HG02610 (cell line): Measurements from ENCODE around the gene MUC12.

ENCODE experiments used
- ATAC-seq: cut with Tn5 transposase; IDR thresholded peaks from one replicate; pipeline ENCODE4 v1.9.1; 2021; ENCODE audit warnings: mild to moderate bottlenecking, moderate library complexity; ENCODE audit not compliant: unreplicated experiment

Gene MUC12

DNA sequence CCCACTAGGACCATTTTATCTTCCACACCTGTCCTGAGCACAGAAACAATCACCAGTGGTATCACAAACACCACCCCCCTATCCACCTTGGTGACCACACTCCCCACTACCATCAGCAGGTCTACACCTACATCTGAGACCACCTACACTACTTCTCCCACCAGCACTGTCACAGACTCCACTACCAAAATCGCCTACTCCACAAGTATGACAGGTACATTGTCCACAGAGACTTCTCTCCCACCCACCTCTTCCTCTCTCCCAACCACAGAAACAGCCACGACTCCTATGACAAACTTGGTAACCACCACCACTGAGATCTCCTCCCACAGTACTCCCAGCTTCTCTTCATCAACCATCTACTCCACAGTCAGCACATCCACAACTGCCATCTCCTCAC lies 16.7 kb upstream of the MUC12 start:
- no peak for ATAC-seq

DNA sequence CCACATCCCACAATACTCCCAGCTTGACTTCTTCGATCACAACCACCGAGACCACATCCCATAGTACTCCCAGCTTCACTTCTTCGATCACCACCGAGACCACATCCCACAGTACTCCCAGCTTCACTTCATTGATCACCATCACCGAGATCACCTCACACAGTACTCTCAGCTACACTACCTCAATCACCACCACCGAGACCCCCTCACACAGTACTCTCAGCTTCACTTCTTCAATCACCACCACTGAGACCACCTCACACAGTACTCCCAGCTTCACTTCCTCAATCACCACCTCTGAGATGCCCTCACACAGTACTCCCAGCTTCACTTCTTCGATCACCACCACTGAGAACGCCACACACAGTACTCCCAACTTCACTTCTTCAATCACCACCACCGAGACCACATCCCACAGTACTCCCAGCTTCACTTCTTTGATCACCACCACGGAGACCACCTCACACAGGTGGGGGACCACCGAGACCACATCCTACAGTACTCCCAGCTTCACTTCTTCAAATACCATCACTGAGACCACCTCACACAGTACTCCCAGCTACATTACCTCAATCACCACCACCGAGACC lies 11.4 kb upstream of the MUC12 start:
- no peak for ATAC-seq

DNA sequence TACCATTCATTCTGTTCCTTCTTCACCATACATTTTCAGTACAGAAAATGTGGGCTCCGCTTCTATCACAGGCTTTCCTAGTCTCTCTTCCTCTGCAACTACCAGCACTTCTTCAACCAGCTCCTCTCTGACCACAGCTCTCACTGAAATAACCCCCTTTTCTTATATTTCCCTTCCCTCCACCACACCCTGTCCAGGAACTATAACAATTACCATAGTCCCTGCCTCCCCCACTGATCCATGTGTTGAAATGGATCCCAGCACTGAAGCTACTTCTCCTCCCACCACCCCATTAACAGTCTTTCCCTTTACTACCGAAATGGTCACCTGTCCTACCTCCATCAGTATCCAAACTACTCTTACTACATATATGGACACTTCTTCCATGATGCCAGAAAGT lies 9.5 kb upstream of the MUC12 start:
- ATAC-seq = no peak

DNA sequence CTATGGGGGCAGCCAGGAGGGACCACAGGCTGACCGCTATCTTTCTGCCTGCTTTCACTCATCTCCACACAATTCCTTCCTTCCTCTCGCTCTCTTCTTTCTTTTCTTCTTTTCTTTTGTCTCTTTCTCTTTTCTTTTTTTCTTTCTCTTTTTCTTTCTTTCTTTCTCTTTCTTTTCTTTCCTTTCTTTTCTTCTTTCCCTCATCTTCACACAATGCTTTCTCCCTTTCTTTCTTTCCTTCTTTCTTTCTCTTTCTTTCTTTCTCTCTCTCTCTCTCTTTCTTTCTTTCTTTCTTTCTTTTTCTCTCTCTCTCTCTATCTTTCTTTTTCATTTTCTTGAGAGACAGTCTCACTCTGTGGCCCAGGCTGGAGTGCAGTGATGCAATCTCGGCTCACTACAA lies 6.8 kb upstream of the MUC12 start:
- no peak for ATAC-seq

DNA sequence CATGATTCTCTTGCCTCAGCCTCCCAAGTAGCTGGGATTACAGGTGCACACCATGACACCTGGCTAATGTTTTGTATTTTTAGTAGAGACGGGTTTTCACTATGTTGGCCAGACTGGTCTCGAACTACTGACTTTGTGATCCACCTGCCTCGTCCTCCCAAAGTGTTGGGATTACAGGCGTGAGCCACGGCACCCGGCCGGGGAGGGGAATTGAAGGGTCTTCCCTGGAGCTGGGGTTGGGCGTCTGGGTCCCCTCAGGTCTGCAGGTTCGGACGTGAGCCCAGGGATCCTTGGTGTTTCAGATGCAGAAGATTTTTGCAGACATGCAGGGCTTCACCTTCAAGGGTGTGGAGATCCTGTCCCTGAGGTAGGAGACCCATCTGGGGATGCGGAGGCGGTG lies 6.0 kb upstream of the MUC12 start:
- ATAC-seq = no peak

DNA sequence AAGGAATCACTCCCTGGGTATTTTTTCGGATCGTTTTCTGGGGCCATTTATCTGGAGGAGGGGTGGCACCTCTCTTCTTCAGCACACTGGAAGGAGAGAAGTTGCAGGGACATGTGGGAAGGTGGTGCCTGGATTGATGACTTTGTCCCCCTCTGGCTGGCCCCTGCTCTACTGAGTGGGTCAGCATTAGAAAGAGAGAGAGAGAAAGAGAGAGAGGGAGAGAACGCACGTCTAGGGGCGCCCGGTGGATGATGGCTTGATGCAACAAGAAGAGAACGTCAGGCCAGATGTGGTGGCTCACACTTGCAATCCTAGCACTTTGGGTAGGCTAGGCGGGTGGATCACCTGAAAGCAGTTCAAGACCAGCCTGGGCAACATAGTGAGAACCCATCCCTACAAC lies 5.5 kb upstream of the MUC12 start:
- no peak for ATAC-seq

DNA sequence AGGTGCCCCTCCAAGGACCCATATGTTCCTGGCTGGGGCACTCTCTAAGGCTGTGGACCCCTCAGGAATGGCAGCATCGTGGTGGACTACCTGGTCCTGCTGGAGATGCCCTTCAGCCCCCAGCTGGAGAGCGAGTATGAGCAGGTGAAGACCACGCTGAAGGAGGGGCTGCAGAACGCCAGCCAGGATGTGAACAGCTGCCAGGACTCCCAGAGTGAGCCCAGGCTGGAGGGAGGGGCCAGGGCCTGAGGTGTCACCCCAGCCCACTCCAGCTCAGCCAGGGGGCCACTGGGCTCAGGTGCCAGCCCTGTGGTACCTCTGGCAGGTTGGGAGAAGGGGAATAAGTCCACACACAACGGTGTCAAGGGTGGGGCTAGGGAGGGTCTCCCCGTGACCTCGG lies 4.7 kb upstream of the MUC12 start:
- no peak for ATAC-seq

DNA sequence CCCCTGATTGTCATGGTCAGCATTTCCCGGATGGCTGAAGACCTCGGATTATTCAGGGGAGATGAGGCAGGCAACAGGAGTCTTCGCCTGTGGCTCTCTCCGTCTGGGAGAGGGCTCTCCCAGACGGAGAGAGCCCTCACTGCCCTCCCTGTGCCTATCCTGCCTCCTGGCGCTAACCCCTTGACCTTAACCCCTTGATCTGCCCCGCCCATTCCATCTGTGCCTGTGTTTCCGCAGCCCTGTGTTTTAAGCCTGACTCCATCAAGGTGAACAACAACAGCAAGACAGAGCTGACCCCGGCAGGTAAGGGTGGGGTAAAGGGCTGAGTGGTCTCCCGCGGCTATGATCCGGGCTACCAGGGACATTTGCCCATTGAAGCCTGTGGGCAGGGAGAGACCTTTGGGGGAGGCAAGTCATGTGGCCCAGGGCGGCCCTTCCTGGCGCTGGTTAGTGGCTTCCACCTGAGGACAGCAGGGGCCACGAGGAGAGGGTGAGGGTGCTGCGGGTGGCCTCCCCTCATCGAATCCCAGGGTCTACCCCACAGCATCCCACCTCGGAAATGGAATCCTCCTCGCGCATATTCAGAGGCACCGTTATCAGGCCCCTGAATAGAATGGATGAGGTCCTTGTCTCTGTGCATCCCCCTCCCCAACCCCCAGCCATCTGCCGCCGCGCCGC lies 4.2 kb upstream of the MUC12 start:
- ATAC-seq = no peak

DNA sequence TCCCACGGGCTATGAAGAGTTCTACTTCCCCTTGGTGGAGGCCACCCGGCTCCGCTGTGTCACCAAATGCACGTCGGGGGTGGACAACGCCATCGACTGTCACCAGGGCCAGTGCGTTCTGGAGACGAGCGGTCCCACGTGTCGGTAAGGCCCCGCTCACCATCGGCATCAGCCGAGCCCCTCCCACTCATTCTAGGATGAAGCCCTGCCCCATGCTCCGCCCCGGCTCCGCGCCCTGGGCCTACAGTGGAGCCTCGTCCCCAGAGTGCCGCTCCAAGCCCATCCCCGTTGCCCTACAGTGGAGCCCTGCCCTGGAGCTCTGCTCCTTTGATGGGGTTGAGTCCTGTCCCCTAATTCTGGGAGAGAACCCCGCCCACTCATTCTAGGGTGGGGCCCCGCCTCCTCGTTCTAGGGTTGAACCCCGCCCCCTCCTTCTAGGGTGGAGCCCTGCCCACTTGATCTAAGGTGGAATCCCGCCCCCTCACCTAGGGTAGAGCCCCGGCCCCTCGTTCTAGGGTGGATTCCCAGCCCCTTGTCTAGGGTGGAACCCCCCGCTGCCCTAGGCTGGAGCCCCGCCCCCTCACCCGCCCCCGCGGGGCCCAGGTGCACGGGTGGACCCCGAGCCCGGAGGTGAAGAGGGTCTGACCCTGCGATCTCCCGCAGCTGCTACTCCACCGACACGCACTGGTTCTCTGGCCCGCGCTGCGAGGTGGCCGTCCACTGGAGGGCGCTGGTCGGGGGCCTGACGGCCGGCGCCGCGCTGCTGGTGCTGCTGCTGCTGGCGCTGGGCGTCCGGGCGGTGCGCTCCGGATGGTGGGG lies 3.4 kb upstream of the MUC12 start:
- ATAC-seq = no peak

DNA sequence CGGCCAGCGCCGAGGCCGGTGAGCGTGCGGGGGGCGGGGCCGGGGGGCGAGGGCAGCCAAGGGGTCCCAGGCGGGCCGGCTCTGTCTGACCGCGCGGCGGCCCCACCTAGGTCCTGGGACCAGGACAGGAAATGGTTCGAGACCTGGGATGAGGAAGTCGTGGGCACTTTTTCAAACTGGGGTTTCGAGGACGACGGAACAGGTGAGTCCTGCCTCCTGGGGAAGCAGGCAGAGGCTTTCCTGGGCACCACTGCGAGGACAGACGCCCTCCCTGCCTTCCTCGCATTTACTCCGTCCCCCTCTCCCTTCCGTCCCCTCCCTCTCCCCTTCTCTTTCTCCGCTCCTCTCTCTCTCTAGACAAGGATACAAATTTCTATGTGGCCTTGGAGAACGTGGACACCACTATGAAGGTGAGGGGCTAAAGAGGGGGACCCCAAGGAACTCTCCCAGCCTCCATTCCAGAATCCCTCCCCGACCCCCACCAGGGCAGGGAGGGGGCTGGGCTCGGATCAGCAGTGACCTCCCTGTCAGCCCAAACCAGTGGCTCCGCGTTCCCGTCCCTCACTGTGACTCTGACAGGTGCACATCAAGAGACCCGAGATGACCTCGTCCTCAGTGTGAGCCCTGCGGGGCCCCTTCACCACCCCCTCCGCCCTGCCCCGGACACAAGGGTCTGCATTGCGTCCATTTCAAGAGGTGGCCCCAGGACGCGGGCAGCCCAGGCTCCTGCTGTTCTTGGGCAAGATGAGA lies 2.6 kb upstream of the MUC12 start:
- ATAC-seq = no peak

DNA sequence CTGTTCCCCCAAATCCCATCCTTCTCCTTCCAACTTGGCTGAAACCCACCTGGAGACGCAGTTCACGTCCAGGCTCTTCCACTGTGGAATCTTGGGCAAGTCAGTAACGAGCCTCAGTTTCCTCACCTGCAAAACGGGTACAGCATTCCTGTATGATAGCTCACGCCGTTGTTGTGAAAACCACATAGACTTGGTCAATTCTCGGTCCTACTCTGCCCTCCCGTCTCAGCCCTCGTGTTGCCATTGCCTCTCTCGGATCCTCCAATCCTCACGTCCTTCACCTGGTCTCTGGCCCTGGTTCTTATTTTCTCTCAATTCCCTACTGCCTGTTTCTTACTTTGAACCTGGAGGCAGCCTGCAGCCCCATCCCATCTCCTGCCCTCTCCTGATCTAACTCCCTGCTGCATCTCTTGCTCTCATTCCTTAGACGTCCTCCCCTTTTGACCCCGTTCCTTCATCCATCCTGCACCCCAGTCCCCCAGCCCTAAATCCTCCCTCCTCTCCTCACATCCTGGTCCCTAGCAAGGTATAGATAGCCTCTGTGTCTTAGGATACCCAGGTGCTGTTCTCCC lies 2.0 kb upstream of the MUC12 start:
- ATAC-seq = no peak

DNA sequence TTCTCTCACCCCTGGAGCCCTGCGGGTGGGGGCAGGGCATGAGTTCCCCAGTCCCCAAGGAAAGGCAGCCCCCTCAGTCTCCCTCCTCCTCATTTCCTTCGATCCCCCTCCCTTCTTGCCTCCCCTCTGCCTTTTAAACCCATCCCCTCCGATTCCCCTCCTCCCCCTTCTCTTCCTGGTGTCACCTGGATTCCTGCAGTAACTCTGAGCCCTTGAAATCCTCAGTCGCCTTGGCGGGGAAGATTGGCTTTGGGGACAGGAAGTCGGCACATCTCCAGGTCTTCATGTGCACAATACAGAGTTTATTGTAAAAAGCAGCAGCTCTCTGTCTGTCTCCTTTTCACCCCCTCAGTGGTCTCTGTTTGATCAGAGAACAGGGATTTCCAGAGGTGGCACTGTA lies 1.3 kb upstream of the MUC12 start:
- no peak for ATAC-seq

DNA sequence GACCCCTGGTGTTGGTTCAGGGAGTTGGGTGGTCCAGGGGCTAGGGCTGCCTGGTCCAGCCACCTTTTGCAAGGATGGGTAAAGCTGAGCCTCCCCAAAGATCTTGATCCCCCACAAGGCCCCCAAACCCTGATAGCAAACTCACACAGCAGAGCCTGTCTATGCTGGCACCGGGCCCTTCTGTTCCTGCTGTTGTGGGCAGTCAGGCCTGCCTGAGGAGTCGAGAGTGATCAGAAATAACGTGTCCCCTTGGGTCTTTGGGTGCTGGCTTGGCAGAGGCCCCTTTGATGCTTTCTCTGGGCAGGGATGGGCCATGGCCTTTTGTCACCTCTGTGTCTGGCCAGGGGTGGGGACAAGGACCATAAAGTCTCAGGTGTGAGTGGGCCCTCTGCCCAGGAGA lies 715 bp upstream of the MUC12 start:
- ATAC-seq = no peak

DNA sequence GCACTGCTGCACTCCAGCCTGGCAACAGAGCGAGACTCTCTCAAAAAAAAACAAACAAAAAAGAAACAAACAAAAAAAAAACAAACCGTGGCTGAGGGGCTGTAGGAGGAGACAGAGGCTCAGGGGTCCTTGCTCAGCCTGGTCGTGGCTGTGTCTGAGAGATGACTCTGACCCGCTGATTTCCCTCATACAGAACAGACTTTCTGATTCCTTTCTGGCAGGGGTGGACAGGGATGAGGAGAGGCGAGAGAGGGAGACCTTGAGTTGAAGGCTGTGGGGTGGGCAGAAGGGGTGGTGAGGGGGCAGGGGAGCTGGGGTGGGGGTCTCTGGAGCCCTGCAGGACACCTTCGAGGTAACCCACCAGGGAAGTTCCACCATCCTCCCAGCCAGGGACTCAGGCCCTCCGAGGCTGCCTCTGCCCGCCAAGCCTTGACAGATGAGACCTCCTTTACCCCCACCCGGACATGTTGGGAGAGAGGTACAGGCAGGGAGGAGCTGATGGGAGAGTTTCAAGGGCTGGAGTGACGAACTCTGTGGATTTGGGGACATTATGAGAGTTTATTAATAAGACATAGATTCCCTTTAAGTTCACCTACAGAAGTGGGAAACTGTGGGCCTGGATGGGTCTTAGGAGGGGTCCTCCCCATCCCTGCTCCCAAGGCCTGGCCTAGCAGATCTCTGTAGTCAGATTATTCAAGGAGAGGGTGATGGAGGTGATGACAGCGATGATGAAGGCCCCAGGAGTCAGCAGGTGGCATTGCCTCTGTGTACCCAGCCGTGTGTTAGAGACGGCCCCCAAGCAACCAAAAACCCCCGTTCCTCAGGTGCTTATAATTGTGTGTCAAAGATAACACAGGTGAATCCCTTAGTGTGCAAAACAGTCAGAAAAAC lies 2.0 kb downstream of the MUC12 start:
- no peak for ATAC-seq

DNA sequence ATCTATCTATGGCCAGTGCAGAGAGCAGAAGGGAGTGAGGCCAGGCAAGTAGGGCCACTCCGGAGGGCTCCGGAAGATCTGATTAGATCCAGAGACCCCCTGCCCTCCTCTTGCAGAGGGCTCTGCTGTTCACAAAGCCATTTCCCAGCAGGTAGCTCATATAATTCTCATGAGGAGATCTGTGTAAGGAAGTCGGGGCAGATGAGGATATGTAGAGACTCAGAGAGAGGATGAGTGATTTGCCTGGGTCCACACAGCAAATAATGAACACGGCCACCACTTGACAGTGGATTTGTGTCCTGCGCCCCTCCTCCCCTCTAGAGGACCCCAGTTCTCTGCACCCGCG lies 2.6 kb downstream of the MUC12 start:
- no peak for ATAC-seq

DNA sequence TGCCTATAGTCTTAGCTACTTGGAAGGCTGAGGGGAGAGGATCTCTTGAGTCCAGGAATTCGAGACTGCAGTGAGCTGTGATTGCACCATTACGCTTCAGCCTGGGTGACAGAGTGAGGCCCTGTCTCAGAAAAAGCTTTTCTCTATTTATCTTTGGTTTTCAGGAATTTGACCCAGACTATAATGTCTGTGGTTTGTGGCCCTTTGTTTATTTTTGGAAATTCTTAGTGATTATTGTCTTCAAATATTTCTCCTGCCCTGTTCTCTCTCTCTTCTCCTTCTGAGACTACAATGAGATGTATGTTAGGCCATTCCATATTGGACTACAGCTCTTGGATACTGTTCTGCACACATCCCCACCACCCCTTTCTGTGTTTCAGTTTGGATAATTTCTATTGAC lies 4.7 kb downstream of the MUC12 start:
- ATAC-seq = no peak

DNA sequence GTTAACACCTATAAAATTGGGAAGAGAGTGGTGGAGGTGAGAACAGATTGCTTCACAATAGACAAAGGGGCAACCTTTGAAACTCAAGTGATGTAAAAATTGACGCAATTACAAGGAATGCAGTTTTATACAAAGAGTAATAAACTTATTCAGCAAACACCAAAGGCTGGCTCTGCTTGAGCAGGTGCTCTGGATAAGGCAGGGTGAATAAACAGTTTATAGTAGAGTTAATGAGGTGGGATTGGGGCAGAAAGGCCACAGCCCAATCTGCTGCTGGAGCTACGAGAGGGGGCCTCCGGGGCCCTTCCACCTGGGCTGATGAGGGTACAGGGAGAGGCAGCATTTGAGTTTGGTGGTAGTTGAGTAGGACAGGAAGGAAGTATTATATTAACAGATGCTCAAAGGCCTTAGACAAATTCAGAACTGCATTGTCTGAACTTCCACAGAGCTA lies 6.0 kb downstream of the MUC12 start:
- no peak for ATAC-seq

DNA sequence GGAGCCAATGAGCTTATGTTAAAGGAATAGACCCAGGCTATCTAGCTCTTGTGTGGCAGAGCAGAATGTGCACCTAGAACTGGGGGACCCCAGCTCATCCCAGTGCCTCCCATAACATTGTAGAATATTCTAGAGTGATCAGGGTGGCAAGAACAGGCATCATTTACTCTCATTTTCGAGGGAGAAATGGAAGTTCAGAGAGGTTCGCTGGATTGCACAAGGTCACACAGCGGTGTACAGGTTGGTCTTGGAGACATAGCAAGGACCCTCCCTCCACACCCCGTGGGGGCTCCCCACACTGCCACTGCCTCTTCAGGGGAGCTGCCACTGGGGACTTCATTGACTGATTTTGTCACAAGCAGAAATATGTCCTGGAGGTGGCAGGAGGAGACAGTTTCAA lies 8.9 kb downstream of the MUC12 start:
- ATAC-seq = no peak

DNA sequence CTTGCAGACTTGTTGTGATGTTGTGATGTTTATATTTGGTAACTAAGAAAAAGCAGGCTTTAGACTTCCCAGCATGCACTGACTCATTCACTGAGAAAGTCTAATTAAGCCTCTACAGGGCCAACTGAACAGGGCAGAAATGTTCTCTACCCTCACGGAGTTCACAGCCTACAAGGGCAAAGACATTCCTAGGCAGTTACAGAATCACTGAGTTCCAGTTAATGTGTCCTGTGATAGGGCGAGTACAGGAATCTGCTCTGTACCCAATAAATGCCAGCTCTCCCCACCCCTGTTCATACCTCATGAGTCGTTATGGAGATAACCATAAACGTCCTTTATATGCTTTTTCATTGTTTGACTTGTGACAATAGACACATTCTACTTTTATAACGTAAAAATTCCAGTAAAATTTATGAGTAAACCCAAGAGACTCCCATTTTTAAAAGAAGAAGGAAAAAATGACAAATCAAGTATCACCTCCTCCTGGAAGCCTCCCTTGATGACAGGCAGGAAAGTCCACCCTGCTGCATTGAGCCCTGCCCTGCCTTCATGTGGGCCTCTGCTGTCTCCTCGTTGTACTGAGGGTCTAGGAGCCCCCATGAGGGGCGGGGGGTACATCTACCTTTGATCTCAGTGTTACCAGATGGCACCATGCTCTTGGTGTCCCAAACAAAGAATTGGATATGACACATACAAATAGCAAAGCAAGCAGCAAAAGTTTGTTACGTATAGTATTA lies 14.3 kb downstream of the MUC12 start:
- no peak for ATAC-seq
